VCaP (cell line): Measurements from ENCODE around the gene MYO3B.

Experiments
- H3K27ac ChIP-seq: fragments of 450-650 bp; 2 replicates; pipeline ENCODE4 v1.5.1; 2017
- CTCF ChIP-seq: fragments of 450-650 bp; conservative IDR thresholded peaks from 2 replicates; pipeline ENCODE4 v1.5.1; 2017; ENCODE audit warnings: mild to moderate bottlenecking, moderate library complexity

Gene MYO3B

GRCh38 chr2:170144761-170145160, 33.2 kb upstream of the MYO3B start:
- no peak overlapping the region for H3K27ac ChIP-seq
- no peak for TF ChIP-seq CTCF

GRCh38 chr2:170145191-170145590, 32.8 kb upstream of the MYO3B start:
- H3K27ac ChIP-seq: peak overlapping the region; percentile 31
- TF ChIP-seq CTCF: no peak

GRCh38 chr2:170145675-170146432, 32.1 kb upstream of the MYO3B start:
- peak overlapping the region; percentile 31 for H3K27ac ChIP-seq
- no peak for TF ChIP-seq CTCF

GRCh38 chr2:170146784-170147183, 31.2 kb upstream of the MYO3B start:
- H3K27ac ChIP-seq: peak overlapping the region; percentile 31; the same call in 1 of the 2 replicates
- TF ChIP-seq CTCF: peak; percentile 35; the same call in 1 of the 2 replicates

GRCh38 chr2:170147576-170147975, 30.4 kb upstream of the MYO3B start:
- no peak for TF ChIP-seq CTCF
- H3K27ac ChIP-seq: no peak overlapping the region

GRCh38 chr2:170148161-170148560, 29.8 kb upstream of the MYO3B start:
- TF ChIP-seq CTCF: no peak
- H3K27ac ChIP-seq: no peak overlapping the region

GRCh38 chr2:170152421-170152820, 25.5 kb upstream of the MYO3B start:
- H3K27ac ChIP-seq: no peak overlapping the region; the same call in 1 of the 2 replicates
- no peak for TF ChIP-seq CTCF
